ENCODE results near the gene UXS1. TPM values are rescaled to one million over a fixed set of nuclear protein-coding genes. Genes with fewer than 3 reads are reported as not detected.

The UXS1 gene
- total and polyA plus RNA-seq, 8 donors: 4.3 to 23.6 (median 10.4) TPM

DNA sequence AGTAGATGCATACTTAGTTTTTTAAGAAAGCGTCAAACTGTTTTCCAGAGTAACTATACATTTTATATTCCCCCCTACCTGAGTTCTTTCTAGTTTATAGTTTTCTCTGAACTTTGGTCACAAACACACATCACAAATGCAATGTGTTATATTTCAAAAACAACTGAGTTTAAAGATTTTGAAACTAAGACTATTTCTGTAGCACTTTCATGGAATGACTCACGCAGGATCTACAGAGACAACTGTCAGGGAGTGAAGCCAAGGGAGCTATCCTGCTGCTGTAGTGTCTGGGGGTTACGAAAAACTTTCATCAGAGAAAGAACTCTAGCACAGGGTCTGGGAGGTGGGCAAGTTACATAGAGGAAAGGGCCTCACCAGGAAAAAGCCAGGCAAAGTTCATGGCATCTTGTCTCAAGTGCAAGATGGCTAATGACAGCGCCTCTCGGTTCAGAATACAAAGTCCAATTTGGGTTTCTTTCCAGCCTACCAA lies 66.8 kb downstream of the UXS1 start:
- 76 to 79% methylated on average over 5 of the region's 5 CpGs for WGBS, 2 donors
- ATAC-seq (no peak), FAIRE-seq (no peak)

DNA sequence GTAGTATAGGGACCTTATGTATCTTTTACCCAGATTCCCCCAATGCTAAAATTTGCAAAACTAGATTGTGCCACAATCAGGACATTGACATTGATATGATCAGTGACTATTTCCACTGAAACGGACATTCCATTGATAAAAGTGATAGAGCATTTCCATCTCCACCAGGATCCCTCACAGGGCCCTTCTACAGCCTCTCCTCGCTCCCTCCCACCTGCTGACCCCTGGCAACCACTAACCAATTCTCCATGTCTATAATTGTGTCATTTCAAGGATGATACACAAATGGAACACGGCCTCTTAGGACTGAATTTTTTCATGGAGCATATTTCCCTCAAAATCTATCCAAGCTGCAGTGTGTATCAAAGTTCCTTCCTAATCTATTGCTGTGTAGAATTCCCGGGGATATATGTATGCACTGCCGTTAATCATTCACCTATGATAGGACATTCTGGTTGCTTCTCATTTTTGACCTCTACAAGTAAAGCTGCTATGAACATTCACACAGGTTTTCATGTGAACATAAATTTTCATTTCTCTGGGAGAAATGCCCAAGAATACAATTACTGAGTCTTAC lies 67.3 kb downstream of the UXS1 start:
- TF ChIP-seq, protein P1, sequence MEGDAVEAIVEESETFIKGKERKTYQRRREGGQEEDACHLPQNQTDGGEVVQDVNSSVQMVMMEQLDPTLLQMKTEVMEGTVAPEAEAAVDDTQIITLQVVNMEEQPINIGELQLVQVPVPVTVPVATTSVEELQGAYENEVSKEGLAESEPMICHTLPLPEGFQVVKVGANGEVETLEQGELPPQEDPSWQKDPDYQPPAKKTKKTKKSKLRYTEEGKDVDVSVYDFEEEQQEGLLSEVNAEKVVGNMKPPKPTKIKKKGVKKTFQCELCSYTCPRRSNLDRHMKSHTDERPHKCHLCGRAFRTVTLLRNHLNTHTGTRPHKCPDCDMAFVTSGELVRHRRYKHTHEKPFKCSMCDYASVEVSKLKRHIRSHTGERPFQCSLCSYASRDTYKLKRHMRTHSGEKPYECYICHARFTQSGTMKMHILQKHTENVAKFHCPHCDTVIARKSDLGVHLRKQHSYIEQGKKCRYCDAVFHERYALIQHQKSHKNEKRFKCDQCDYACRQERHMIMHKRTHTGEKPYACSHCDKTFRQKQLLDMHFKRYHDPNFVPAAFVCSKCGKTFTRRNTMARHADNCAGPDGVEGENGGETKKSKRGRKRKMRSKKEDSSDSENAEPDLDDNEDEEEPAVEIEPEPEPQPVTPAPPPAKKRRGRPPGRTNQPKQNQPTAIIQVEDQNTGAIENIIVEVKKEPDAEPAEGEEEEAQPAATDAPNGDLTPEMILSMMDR (IDR thresholded peaks at IDR 0.05): no peak
- no peak for DNase-seq
- Histone ChIP-seq H3K36me3 (no peaks in the 10 kb centered on the region), H3K9me3 (no peaks in the 10 kb centered on the region), H3K4me3 (no peak overlapping the region), H3K4me1 (peaks cover 25 to 31% (median 28%) of the 10 kb centered on the region in 3 donors), H3K27me3 (no peaks in the 10 kb centered on the region), H3K27ac (no peak overlapping the region)
- WGBS, 2 donors: 45 to 47% methylated on average over 5 of the region's 5 CpGs
- intact Hi-C loops (cut with DNase I): no loop called here
- peak in 3 of 4 donors; percentile 21 to 45 (median 23) for ATAC-seq
- no peak for FAIRE-seq

More for the DNA sequence above, 66.8 kb downstream of the UXS1 start:
- no peak overlapping the region for H3K4me3 ChIP-seq
- H3K4me1 ChIP-seq: peaks cover 25 to 31% (median 28%) of the 10 kb centered on the region in 3 donors
- no peak for DNase-seq
- no peaks in the 10 kb centered on the region for H3K36me3 ChIP-seq
- H3K9me3 ChIP-seq: no peaks in the 10 kb centered on the region
- TF ChIP-seq, protein P1 (IDR thresholded peaks at IDR 0.05): no peak
- intact Hi-C loops (cut with DNase I): no loop called here
- H3K27ac ChIP-seq: no peak overlapping the region
- no peaks in the 10 kb centered on the region for H3K27me3 ChIP-seq

DNA sequence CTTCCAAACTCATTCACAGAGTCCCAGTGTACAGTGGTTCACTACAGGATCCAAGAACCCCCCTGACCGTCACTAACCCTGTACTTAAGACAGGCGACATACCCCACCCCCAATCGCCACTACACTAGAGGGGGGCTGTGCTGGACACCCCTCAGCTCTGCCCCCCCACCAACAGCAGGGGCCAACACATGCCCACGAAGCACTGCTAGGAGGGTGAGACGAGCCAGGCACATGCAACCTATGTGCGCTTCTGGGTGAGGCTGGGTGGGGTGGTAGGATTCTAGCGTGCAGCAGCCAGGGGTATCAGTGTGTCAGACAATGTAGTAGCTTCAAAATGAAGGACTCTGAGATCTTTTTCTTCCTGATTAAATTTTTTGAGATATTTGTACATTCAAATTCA lies 67.8 kb downstream of the UXS1 start:
- TF ChIP-seq, protein P1 (IDR thresholded peaks at IDR 0.05): no peak
- FAIRE-seq: no peak
- Histone ChIP-seq H3K27me3 (no peaks in the 10 kb centered on the region), H3K4me1 (peaks cover 25 to 31% (median 28%) of the 10 kb centered on the region in 3 donors), H3K9me3 (no peaks in the 10 kb centered on the region), H3K36me3 (no peaks in the 10 kb centered on the region), H3K4me3 (no peak overlapping the region), H3K27ac (peak overlapping the region in 1 of 4 donors; percentile 87)
- DNase-seq: no peak
- 94 to 96% methylated on average over 7 of the region's 7 CpGs for WGBS, 2 donors
- no peak for ATAC-seq
- intact Hi-C loops (cut with DNase I): no loop called here

DNA sequence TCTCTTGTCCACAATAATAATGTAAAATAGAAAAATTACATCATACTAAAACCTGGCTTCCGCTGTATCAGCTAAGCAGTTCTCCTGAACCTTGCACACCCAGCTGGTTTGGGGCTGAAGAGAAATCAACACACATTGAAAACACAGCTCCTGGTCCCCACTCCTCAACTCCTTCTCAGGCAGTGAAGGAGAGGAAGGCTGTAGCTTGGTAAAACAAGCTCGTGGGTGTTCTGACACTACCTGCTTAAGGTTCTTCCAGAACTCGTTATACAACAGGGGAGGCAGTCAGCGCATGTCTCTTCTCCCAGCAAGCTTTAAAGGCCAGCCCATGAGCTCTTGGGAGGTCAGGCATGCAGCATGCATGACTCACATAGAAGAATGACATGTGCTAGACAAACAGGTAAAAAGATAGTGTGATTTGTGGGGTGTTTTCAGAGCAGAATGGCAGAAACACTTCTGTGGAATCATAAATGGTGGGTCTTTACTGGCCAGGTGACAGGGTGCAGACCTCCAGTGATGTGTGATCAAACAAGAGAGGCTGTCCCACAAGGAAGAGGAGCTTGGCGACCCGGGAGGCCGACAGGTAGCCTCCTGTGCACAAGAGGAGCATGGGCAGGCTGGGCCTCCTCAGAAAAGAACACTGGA lies 69.1 kb downstream of the UXS1 start:
- intact Hi-C loops (cut with DNase I): no loop called here
- Histone ChIP-seq H3K9me3 (no peaks in the 10 kb centered on the region), H3K27ac (peak overlapping the region; percentile 26 to 87 (median 56)), H3K27me3 (no peaks in the 10 kb centered on the region), H3K4me3 (no peak overlapping the region), H3K36me3 (no peaks in the 10 kb centered on the region), H3K4me1 (peaks cover 25 to 31% (median 28%) of the 10 kb centered on the region in 3 donors)
- DNase-seq: peak in 3 of 6 donors; percentile 51 to 57 (median 51)
- 69 to 70% methylated on average over 7 of the region's 7 CpGs for WGBS, 2 donors
- ATAC-seq: peak; percentile 54 to 78 (median 76)
- TF ChIP-seq, protein P1 (IDR thresholded peaks at IDR 0.05): no peak
- no peak for FAIRE-seq

Data from pancreas (tissue), 10 donors.